ENCODE data around the gene TMEM175.

The TMEM175 gene

DNA sequence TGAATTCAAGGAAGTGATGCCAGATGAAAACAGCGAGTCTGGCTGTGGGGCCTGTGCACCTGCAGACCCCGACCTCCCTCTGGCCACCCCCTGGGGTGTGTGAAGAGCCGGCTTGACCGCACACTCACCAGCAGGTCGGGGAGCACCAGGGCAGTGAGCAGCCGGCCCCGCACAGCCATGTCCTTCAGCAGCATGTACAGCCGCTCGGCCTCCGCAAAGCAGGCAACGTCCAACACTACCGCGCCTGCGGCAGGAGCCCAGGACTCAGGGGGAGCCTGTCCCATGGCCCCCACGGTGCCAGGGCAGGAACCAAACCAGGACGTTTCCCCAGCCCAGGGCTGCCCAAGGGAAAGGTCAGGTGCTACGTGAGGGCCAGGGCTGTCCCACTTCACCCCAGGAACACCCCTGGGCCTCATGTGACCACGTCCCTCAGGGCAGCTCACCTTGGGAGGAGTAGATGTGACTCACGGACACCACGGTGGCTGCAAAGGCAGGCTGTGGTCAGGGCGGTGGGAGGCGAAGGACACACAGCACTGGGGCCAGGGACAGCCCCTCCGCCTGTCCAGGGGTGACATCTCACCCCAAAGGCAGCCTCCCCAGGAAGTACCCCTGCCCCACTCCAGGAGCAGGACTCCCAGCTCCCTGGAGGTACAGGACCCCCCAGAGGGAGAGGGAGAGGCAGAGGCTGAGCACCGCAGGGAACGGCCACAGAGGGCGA lies 32.9 kb downstream of the TMEM175 start:
- no peaks in the 10 kb centered on the region for H4K20me1 ChIP-seq (ENCODE audit: insufficient read depth, low read length, poor library complexity, severe bottlenecking)
- H3K9ac ChIP-seq (ENCODE audit: low read depth, low read length, poor library complexity, severe bottlenecking): no peak overlapping the region
- H3K4me1 ChIP-seq (ENCODE audit: insufficient read depth, low read length, poor library complexity, severe bottlenecking): no peaks in the 10 kb centered on the region
- H3K4me2 ChIP-seq (ENCODE audit: low read depth, low read length, poor library complexity, severe bottlenecking): no peak overlapping the region
- H3K27me3 ChIP-seq (ENCODE audit: insufficient read depth, low read length, poor library complexity, severe bottlenecking): no peaks in the 10 kb centered on the region
- H3K36me3 ChIP-seq (ENCODE audit: insufficient read depth, low read length): no peaks in the 10 kb centered on the region
- H3K79me2 ChIP-seq (ENCODE audit: insufficient read depth, low read length): no peaks in the 10 kb centered on the region
- no peak overlapping the region for H3K4me3 ChIP-seq (ENCODE audit: low read length, poor library complexity, severe bottlenecking)
- no peaks in the 10 kb centered on the region for H3K9me2 ChIP-seq (replicated peaks; ENCODE audit: low read depth, low read length)
- TF ChIP-seq EZH2phosphoT487 (IDR thresholded peaks at IDR 0.05; ENCODE audit: borderline replicate concordance): no peak
- TF ChIP-seq, protein P1, sequence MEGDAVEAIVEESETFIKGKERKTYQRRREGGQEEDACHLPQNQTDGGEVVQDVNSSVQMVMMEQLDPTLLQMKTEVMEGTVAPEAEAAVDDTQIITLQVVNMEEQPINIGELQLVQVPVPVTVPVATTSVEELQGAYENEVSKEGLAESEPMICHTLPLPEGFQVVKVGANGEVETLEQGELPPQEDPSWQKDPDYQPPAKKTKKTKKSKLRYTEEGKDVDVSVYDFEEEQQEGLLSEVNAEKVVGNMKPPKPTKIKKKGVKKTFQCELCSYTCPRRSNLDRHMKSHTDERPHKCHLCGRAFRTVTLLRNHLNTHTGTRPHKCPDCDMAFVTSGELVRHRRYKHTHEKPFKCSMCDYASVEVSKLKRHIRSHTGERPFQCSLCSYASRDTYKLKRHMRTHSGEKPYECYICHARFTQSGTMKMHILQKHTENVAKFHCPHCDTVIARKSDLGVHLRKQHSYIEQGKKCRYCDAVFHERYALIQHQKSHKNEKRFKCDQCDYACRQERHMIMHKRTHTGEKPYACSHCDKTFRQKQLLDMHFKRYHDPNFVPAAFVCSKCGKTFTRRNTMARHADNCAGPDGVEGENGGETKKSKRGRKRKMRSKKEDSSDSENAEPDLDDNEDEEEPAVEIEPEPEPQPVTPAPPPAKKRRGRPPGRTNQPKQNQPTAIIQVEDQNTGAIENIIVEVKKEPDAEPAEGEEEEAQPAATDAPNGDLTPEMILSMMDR (conservative IDR thresholded peaks at IDR 0.05; ENCODE audit: low read length): no peak
- no peak overlapping the region for H2AFZ ChIP-seq (ENCODE audit: low read length)
- no peaks in the 10 kb centered on the region for H3F3A ChIP-seq (ENCODE audit: low read depth)
- no peaks in the 10 kb centered on the region for H3K9me3 ChIP-seq (ENCODE audit: insufficient read depth, low read depth, low read length)

DNA sequence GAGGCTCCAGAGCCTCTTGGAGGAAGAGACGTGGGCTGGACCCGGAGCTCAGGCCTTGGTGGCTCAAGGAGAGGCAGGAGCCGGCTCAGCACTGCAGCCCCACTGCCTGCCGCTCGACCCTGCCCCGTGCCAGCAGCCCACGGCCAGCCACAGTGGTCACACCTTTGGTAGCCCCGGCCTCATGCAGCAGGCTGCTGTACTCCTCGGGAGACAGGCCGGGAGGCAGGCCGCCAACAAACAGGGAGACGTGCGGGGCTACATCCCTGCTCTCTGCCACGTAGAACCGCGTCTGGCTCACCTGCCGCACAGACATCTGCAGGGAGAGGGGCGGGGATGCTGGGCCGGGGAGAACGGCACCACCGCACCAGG lies 33.5 kb downstream of the TMEM175 start:
- TF ChIP-seq, protein P1 (conservative IDR thresholded peaks at IDR 0.05; ENCODE audit: low read length): no peak
- no peak for TF ChIP-seq EZH2phosphoT487 (IDR thresholded peaks at IDR 0.05; ENCODE audit: borderline replicate concordance)
- Histone ChIP-seq H3K79me2 (ENCODE audit: insufficient read depth, low read length) (no peaks in the 10 kb centered on the region), H3K9me3 (ENCODE audit: insufficient read depth, low read depth, low read length) (no peaks in the 10 kb centered on the region), H3K4me2 (ENCODE audit: low read depth, low read length, poor library complexity, severe bottlenecking) (no peak overlapping the region), H3K4me3 (ENCODE audit: low read length, poor library complexity, severe bottlenecking) (no peak overlapping the region), H2AFZ (ENCODE audit: low read length) (no peak overlapping the region), H3K4me1 (ENCODE audit: insufficient read depth, low read length, poor library complexity, severe bottlenecking) (peaks cover 3% of the 10 kb centered on the region), H3K27me3 (ENCODE audit: insufficient read depth, low read length, poor library complexity, severe bottlenecking) (no peaks in the 10 kb centered on the region), H3F3A (ENCODE audit: low read depth) (no peaks in the 10 kb centered on the region), H3K9me2 (replicated peaks; ENCODE audit: low read depth, low read length) (no peaks in the 10 kb centered on the region), H3K9ac (ENCODE audit: low read depth, low read length, poor library complexity, severe bottlenecking) (no peak overlapping the region), H4K20me1 (ENCODE audit: insufficient read depth, low read length, poor library complexity, severe bottlenecking) (no peaks in the 10 kb centered on the region), H3K36me3 (ENCODE audit: insufficient read depth, low read length) (no peaks in the 10 kb centered on the region)

DNA sequence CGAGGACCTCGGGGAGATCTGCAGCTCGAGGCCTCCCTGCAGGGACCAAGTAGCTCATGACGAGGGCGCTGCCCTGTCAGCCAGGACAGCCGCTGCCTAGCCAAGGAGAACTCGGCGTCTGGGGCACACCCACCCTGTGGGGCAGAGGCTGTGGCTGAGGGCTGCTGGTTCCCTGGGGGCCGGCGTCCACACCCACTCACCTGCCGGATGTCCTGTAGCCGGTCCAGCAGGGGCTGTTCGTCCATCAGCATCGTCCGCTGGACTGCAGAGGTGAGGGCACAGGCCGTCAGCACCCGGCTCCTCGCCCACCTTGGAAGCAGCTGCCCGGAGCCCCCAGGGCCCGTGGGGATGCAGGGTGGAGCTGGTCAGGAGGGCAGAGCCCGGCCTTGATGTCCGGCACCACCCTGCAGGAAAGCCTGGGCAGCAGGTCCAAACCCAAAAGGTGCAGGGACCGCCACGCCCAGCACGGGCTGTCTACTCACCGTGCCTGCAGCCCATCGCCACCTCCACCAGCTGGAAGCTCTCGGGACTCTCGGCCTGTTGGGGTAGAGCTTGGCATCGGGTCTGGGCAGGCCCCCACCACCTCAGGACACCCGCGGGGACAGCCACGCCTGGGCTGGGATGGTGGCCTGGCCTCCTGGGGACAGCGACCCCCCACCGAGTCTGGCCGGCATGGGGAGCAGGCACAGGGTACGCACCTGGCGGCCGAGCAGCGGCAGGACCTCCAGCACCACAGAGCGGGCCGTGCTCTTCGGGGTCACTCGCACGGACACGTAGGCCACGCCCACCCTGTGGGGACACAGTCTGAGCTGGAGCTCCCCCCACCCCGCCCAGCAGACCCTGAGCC lies 34.2 kb downstream of the TMEM175 start:
- Histone ChIP-seq H3K4me1 (ENCODE audit: insufficient read depth, low read length, poor library complexity, severe bottlenecking) (peaks cover 11% of the 10 kb centered on the region), H3K9ac (ENCODE audit: low read depth, low read length, poor library complexity, severe bottlenecking) (no peak overlapping the region), H2AFZ (ENCODE audit: low read length) (no peak overlapping the region), H3K4me3 (ENCODE audit: low read length, poor library complexity, severe bottlenecking) (no peak overlapping the region), H3F3A (ENCODE audit: low read depth) (no peaks in the 10 kb centered on the region), H3K4me2 (ENCODE audit: low read depth, low read length, poor library complexity, severe bottlenecking) (no peak overlapping the region), H3K79me2 (ENCODE audit: insufficient read depth, low read length) (no peaks in the 10 kb centered on the region), H3K9me2 (replicated peaks; ENCODE audit: low read depth, low read length) (no peaks in the 10 kb centered on the region), H4K20me1 (ENCODE audit: insufficient read depth, low read length, poor library complexity, severe bottlenecking) (no peaks in the 10 kb centered on the region), H3K9me3 (ENCODE audit: insufficient read depth, low read depth, low read length) (no peaks in the 10 kb centered on the region), H3K27me3 (ENCODE audit: insufficient read depth, low read length, poor library complexity, severe bottlenecking) (no peaks in the 10 kb centered on the region), H3K36me3 (ENCODE audit: insufficient read depth, low read length) (no peaks in the 10 kb centered on the region)
- TF ChIP-seq, protein P1 (conservative IDR thresholded peaks at IDR 0.05; ENCODE audit: low read length): no peak
- no peak for TF ChIP-seq EZH2phosphoT487 (IDR thresholded peaks at IDR 0.05; ENCODE audit: borderline replicate concordance)

Data from Loucy (cell line).